ENCODE data around the gene ESPNL.
A peak's percentile ranks its signal among the peaks of the same experiment; 100 is the strongest.

The ESPNL gene

DNA sequence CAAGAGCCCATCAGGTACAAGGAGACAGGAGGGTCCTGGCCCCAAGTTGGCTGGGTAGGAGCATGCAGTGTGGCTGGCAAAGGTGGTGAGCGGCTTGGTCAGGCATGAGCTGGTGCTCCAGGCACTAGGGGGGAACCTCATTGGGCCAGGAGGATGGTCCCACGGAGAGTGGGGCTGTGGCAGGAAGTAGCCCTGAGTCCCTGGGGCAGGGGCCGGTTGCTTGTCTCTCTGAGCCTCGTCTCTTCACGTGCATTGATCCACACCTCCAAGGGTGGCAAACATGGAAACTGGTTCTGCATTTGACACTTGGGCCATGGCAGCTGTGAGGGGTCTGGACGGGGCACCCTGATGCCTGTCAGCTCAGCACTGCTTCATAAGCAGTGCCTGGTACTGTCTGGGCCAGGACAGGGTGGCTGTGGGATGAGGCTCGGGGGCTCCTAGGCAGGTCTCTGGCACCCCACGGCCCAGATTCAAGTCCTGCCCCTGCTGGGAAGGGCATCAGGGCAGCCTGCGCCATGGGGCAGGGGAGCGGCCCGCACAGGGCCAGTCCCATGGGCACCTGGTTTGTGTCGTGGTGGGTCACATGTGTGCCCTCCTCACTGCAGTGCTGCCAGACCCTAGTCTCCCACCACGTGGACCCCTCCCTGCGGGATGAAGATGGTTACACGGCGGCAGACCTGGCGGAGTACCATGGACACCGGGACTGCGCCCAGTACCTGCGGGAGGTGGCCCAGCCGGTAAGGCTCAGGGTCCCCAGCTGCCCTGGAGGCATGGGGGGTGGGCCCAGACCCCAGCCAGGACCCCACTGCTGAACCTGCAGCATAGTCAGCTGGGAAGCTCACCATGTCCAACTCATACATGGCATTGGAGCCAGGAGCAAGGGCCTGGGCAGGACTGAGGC, 16.4 kb downstream of the ESPNL start:
- H3K4me1 Mint-ChIP-seq: peaks cover 4% of the 10 kb centered on the region
- TF ChIP-seq, protein P1, sequence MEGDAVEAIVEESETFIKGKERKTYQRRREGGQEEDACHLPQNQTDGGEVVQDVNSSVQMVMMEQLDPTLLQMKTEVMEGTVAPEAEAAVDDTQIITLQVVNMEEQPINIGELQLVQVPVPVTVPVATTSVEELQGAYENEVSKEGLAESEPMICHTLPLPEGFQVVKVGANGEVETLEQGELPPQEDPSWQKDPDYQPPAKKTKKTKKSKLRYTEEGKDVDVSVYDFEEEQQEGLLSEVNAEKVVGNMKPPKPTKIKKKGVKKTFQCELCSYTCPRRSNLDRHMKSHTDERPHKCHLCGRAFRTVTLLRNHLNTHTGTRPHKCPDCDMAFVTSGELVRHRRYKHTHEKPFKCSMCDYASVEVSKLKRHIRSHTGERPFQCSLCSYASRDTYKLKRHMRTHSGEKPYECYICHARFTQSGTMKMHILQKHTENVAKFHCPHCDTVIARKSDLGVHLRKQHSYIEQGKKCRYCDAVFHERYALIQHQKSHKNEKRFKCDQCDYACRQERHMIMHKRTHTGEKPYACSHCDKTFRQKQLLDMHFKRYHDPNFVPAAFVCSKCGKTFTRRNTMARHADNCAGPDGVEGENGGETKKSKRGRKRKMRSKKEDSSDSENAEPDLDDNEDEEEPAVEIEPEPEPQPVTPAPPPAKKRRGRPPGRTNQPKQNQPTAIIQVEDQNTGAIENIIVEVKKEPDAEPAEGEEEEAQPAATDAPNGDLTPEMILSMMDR (IDR thresholded peaks at IDR 0.05): no peak
- no peak overlapping the region for H3K27ac Mint-ChIP-seq
- peaks cover 37% of the 10 kb centered on the region for H3K27me3 Mint-ChIP-seq (ENCODE audit: low read depth, poor library complexity)
- no peak for DNase-seq
- H3K4me3 Mint-ChIP-seq: no peak overlapping the region
- H3K36me3 Mint-ChIP-seq (ENCODE audit: low read depth): peaks cover 21% of the 10 kb centered on the region
- H3K9me3 Mint-ChIP-seq: peaks cover 35% of the 10 kb centered on the region

DNA sequence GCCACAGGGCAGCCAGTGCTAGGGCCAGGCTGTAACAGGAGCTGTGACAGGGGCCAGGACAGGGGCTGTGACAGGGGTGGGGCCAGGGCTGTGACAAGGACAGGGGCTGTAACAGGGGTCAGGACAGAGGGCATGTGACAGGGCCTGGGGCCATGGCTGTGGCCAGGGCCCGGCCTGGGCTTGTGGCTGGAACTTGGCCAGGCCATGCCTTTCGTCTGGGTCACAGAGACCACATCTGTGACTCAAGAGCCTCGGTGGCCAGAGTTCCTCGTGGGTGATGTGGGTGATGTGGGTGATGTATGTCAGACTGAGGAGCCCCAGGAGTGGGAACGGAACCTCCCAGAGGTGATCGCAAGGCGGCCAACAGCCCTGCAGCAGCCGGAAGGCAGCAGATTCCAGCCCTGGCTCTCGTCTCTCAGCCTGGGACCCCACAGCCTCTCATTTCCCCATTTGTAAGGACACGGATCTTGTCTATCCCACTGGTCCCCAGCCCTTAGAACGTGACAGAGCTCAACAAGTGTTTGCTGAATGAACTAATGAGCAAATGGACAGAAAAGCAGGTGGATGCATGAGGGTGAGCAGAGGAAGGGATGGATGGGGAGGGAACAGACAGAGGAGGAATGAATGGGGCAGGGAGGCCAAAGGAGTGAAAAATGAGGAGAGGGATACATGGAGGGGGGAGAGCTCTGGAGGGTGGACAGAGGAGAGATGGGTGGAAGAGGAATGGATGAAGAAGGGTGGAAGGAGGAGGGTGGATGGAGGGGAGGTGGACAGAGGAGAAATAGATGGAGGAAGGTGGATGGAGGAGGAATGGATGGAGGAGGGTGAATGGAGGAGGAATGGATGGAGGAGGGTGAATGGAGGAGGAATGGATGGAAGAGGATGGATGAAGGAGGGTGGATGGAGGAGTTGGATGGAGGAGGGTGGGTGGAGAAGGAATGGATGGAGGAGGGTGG, 17.3 kb downstream of the ESPNL start:
- DNase-seq: no peak
- Mint-ChIP-seq H3K4me3 (no peak overlapping the region), H3K27ac (no peak overlapping the region), H3K4me1 (peaks cover 4% of the 10 kb centered on the region), H3K27me3 (ENCODE audit: low read depth, poor library complexity) (peaks cover 37% of the 10 kb centered on the region), H3K36me3 (ENCODE audit: low read depth) (peaks cover 15% of the 10 kb centered on the region), H3K9me3 (peaks cover 25% of the 10 kb centered on the region)
- TF ChIP-seq, protein P1 (IDR thresholded peaks at IDR 0.05): no peak

- peaks cover 4% of the 10 kb centered on the region for H3K4me1 Mint-ChIP-seq
- no peak for DNase-seq
- TF ChIP-seq, protein P1 (IDR thresholded peaks at IDR 0.05): no peak
- H3K36me3 Mint-ChIP-seq (ENCODE audit: low read depth): no peaks in the 10 kb centered on the region
- no peak overlapping the region for H3K4me3 Mint-ChIP-seq
- peaks cover 39% of the 10 kb centered on the region for H3K27me3 Mint-ChIP-seq (ENCODE audit: low read depth, poor library complexity)
- H3K9me3 Mint-ChIP-seq: peaks cover 7% of the 10 kb centered on the region
- H3K27ac Mint-ChIP-seq: no peak overlapping the region
Observed at GRCh38 chr2:238119756-238120462, 19.8 kb downstream of the ESPNL start.

- Mint-ChIP-seq H3K27me3 (ENCODE audit: low read depth, poor library complexity) (peaks cover 39% of the 10 kb centered on the region), H3K36me3 (ENCODE audit: low read depth) (no peaks in the 10 kb centered on the region), H3K27ac (no peak overlapping the region), H3K4me1 (peaks cover 4% of the 10 kb centered on the region), H3K9me3 (peaks cover 7% of the 10 kb centered on the region), H3K4me3 (no peak overlapping the region)
- peak; percentile 78 for DNase-seq
- TF ChIP-seq, protein P1 (IDR thresholded peaks at IDR 0.05): peak; percentile 30
Observed at GRCh38 chr2:238120463-238121298, 20.5 kb downstream of the ESPNL start.

All from nephron progenitor cell (in vitro differentiated cells).